Measurements from ENCODE around the gene NLRC5. TPM values are rescaled to one million over a fixed set of nuclear protein-coding genes. Genes with fewer than 3 reads are reported as not detected.

The NLRC5 gene
- total RNA-seq, 1 experiment from 2014 or later, result 1.6 TPM

- ChIA-PET POLR2A (no interaction called here), CTCF (interaction anchor here (0.6 to 0.7 kb wide), 2 partner anchors 45 to 76 kb away, joined by 6 read pairs; no protein-coding TSS in a partner anchor)
- Mint-ChIP-seq H3K4me3 (ENCODE audit: unreplicated experiment) (no peak overlapping the region), H3K27me3 (ENCODE audit: insufficient read depth, unreplicated experiment) (no peaks in the 10 kb centered on the region), H3K4me1 (ENCODE audit: low read depth, unreplicated experiment) (no peaks in the 10 kb centered on the region), H3K36me3 (ENCODE audit: insufficient read depth, unreplicated experiment) (no peaks in the 10 kb centered on the region), H3K27ac (ENCODE audit: unreplicated experiment) (no peak overlapping the region), H3K9me3 (ENCODE audit: unreplicated experiment) (no peaks in the 10 kb centered on the region)
- BruUV-seq (replicated peaks), result no TSS peak
- no peaks in the 10 kb centered on the region for H3K27me3 ChIP-seq (replicated peaks; ENCODE audit: control insufficient read depth, insufficient read depth, low read length)
- H3K36me3 ChIP-seq (ENCODE audit: control insufficient read depth, insufficient read depth, low read length), result peaks cover 3% of the 10 kb centered on the region; the same call in 1 of the 2 replicates
- DNase-seq, result no peak
- H3K4me1 ChIP-seq, result no peaks in the 10 kb centered on the region
- no peak overlapping the region for H3K4me3 ChIP-seq (ENCODE audit: low read depth, low read length)
- H3K9me3 ChIP-seq, result no peaks in the 10 kb centered on the region
- intact Hi-C loops (cut with micrococcal nuclease; ENCODE audit: unreplicated experiment), result no loop called here
- TF ChIP-seq CTCF (IDR thresholded peaks at IDR 0.05; ENCODE audit: insufficient read depth in 1 of 2, low read depth in 1 of 2, low read length in 1 of 2, severe bottlenecking in 1 of 2, unreplicated experiment in 1 of 2), result no peak
Observed at GRCh38 chr16:57118461-57119084, 129.2 kb downstream of the NLRC5 start.

DNA sequence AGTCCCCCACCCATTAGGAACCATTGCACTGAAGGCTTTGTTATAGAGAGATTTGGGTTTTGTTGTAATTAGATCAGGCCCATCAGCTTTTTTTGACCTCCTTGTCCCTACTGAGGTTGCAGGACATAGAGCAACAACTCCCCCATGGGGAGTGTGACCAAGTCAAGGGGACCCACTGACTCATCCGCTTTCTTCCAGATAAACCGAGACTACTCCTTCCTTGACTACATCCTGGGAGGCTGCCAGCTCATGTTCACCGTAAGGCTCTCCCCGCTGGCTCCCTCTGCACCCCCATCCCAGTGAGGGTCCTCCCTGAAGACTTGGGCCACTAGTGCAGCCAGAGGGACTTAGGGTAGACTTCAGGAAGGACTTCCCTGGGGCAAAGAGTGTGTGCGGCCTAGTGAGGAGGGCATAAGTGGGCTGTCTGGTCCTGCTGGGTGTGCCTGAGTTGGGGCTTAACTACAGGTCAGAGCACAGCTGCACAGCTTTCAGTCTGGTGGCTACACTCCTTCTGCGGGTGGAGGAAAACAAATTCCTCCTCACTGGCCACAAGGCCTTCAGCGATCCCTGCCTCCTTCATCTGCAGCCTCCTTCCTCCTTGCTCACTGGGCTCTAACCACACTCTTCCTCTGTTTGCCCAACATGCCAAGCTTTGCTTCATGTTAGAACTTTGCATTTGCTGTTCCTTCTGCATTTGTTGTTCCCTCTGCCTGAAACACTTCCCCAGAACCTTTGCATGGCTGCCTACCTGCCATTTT, 134.0 kb downstream of the NLRC5 start:
- Histone ChIP-seq H3K9me3 (no peaks in the 10 kb centered on the region), H3K27me3 (replicated peaks; ENCODE audit: control insufficient read depth, insufficient read depth, low read length) (no peaks in the 10 kb centered on the region), H3K4me1 (no peaks in the 10 kb centered on the region), H3K4me3 (ENCODE audit: low read depth, low read length) (no peak overlapping the region), H3K36me3 (ENCODE audit: control insufficient read depth, insufficient read depth, low read length) (no peaks in the 10 kb centered on the region)
- Mint-ChIP-seq H3K4me3 (ENCODE audit: unreplicated experiment) (no peak overlapping the region), H3K27me3 (ENCODE audit: insufficient read depth, unreplicated experiment) (no peaks in the 10 kb centered on the region), H3K9me3 (ENCODE audit: unreplicated experiment) (no peaks in the 10 kb centered on the region), H3K36me3 (ENCODE audit: insufficient read depth, unreplicated experiment) (peaks cover 4% of the 10 kb centered on the region), H3K27ac (ENCODE audit: unreplicated experiment) (no peak overlapping the region), H3K4me1 (ENCODE audit: low read depth, unreplicated experiment) (no peaks in the 10 kb centered on the region)
- no peak for TF ChIP-seq CTCF (IDR thresholded peaks at IDR 0.05; ENCODE audit: insufficient read depth in 1 of 2, low read depth in 1 of 2, low read length in 1 of 2, severe bottlenecking in 1 of 2, unreplicated experiment in 1 of 2)
- intact Hi-C loops (cut with micrococcal nuclease; ENCODE audit: unreplicated experiment), result no loop called here
- DNase-seq, result no peak
- CTCF ChIA-PET, result no interaction called here
- no TSS peak for BruUV-seq (replicated peaks)
- POLR2A ChIA-PET, result no interaction called here

- H3K4me3 Mint-ChIP-seq (ENCODE audit: unreplicated experiment), result no peak overlapping the region
- CTCF ChIA-PET, result no interaction called here
Observed at GRCh38 chr16:57123974-57124674, 134.8 kb downstream of the NLRC5 start.

More at GRCh38 chr16:57123974-57124674, 134.8 kb downstream of the NLRC5 start:
- Mint-ChIP-seq H3K27ac (ENCODE audit: unreplicated experiment) (no peak overlapping the region), H3K9me3 (ENCODE audit: unreplicated experiment) (no peaks in the 10 kb centered on the region), H3K27me3 (ENCODE audit: insufficient read depth, unreplicated experiment) (no peaks in the 10 kb centered on the region), H3K36me3 (ENCODE audit: insufficient read depth, unreplicated experiment) (peaks cover 8% of the 10 kb centered on the region), H3K4me1 (ENCODE audit: low read depth, unreplicated experiment) (no peaks in the 10 kb centered on the region)
- Histone ChIP-seq H3K9me3 (no peaks in the 10 kb centered on the region), H3K4me1 (no peaks in the 10 kb centered on the region), H3K4me3 (ENCODE audit: low read depth, low read length) (no peak overlapping the region), H3K36me3 (ENCODE audit: control insufficient read depth, insufficient read depth, low read length) (no peaks in the 10 kb centered on the region), H3K27me3 (replicated peaks; ENCODE audit: control insufficient read depth, insufficient read depth, low read length) (no peaks in the 10 kb centered on the region)
- POLR2A ChIA-PET, result no interaction called here
- BruUV-seq (replicated peaks), result no TSS peak
- no peak for DNase-seq
- no peak for TF ChIP-seq CTCF (IDR thresholded peaks at IDR 0.05; ENCODE audit: insufficient read depth in 1 of 2, low read depth in 1 of 2, low read length in 1 of 2, severe bottlenecking in 1 of 2, unreplicated experiment in 1 of 2)
- intact Hi-C loops (cut with micrococcal nuclease; ENCODE audit: unreplicated experiment), result no loop called here
